GM12873 (cell line): ENCODE data around the gene PPFIA3.

Experiments used
- TF ChIP-seq, protein P1 (sequence below): IDR thresholded peaks from 2 replicates; pipeline ENCODE4 v1.5.1; 2012; ENCODE audit warnings: low read depth, mild to moderate bottlenecking, moderate library complexity, low read length, control low read depth; ENCODE audit not compliant: insufficient read depth; ENCODE audit errors: missing control alignments

Gene PPFIA3

GRCh38 chr19:49104229-49104864 is 15.0 kb upstream of the PPFIA3 start:
- TF ChIP-seq, protein P1, sequence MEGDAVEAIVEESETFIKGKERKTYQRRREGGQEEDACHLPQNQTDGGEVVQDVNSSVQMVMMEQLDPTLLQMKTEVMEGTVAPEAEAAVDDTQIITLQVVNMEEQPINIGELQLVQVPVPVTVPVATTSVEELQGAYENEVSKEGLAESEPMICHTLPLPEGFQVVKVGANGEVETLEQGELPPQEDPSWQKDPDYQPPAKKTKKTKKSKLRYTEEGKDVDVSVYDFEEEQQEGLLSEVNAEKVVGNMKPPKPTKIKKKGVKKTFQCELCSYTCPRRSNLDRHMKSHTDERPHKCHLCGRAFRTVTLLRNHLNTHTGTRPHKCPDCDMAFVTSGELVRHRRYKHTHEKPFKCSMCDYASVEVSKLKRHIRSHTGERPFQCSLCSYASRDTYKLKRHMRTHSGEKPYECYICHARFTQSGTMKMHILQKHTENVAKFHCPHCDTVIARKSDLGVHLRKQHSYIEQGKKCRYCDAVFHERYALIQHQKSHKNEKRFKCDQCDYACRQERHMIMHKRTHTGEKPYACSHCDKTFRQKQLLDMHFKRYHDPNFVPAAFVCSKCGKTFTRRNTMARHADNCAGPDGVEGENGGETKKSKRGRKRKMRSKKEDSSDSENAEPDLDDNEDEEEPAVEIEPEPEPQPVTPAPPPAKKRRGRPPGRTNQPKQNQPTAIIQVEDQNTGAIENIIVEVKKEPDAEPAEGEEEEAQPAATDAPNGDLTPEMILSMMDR, result no peak

DNA sequence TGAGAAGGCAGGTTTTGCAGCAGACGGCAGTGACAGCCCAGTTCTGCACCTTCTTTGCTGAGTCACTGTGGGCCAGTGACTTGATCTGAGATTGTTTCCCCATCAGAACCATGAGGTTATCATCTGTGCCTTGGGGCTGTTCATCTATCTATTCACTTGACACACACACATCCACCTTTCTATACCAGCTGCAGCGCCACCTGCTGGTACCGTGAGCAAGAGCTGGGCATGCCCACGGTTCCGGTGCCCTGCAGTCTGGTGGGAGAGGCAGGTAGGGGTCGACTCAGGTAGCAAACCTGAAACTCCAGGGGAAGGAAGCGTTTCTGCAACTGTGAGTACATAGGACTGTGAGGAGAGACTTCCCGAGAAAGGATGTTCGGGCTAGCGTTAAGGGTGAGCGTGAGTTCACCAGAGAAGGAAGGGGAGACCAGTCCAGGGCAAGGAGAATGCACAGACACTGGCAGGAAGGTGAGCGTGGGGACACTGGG is 12.7 kb upstream of the PPFIA3 start:
- TF ChIP-seq, protein P1, result peak; percentile 88

DNA sequence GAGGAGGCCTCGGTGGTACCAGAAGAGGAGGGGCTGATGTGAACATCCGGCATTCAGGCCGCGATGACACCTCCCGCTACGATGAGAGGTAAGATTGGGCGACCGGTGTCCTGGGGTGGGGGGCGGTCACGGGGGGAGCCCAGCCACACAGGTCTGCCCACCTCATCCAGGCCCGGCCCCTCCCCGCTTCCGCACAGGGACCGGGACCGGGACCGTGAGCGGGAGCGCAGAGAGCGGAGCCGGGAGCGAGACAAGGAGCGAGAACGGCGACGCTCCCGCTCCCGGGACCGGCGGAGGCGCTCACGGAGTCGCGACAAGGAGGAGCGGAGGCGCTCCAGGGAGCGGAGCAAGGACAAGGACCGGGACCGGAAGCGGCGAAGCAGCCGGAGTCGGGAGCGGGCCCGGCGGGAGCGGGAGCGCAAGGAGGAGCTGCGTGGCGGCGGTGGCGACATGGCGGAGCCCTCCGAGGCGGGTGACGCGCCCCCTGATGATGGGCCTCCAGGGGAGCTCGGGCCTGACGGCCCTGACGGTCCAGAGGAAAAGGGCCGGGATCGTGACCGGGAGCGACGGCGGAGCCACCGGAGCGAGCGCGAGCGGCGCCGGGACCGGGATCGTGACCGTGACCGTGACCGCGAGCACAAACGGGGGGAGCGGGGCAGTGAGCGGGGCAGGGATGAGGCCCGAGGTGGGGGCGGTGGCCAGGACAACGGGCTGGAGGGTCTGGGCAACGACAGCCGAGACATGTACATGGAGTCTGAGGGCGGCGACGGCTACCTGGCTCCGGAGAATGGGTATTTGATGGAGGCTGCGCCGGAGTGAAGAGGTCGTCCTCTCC is 11.5 kb upstream of the PPFIA3 start:
- TF ChIP-seq, protein P1, result no peak

DNA sequence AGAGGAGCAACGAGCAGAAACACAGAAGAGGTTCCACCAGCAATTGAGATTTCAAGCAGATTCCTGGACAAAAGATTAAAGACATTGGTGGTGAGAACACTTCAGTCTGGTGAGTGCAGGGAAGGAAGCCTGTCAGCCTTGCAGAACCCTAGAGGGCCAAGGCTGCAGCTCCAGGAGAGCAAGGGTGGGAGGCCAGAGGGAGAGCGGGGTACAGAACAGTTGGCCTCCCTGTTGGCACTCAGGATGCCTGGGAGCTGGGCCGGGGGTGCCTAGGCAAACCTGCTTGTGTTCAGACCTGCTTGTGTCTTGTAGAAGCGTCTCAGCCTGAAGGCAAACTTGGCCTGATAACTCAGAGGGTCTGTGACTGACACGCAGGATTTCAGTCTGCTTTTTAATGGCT is 10.3 kb upstream of the PPFIA3 start:
- TF ChIP-seq, protein P1, result no peak

DNA sequence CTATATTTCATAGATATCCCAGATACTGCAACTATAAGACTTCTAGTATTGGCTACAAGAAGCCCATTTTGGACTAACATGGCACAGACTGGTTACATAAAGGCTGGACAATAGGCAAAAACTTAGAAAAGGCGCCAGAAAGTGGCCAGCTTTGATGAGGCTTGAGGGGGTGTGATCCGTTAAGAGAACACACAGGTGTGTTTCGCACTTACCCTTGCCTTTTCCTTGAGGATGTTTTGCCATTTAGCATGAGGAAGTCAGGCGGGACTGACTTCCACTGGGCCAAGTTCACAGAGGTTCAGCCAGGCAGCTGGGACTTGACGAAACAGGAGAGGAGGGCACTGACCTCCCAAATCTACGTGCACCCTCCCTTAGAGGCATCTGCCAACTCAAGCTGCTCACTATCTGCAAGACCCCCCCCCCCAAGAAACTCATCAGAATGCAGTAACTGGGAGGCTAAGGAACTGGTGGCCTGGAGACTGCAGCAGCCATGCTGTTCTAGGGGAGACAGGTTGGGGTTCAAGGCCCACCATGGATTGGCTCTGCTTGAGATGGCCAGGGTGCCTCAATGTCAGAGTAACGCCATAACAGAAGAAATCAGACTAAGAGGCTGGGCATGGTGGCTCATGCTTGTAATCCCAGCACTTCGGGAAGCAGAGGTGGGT is 9.6 kb upstream of the PPFIA3 start:
- TF ChIP-seq, protein P1, result no peak

- TF ChIP-seq, protein P1, result no peak
Measured at GRCh38 chr19:49110567-49110966, 8.8 kb upstream of the PPFIA3 start.

- TF ChIP-seq, protein P1, result no peak
Measured at GRCh38 chr19:49111218-49111998, 7.9 kb upstream of the PPFIA3 start.
